HCEC 1CT (cell line): ENCODE results near the gene ZKSCAN4.

Experiments
- DNase-seq: peaks from one replicate; pipeline ENCODE4 v3.0.0-alpha.2; 2017

ZKSCAN4 gene

GRCh38 chr6:28252009-28252975, at the start of gene ZKSCAN4:
Gene ZKSCAN4 (minus strand): TSS chr6:28252269. CDS start chr6:28251980, 289 bp downstream.
- DNase-seq: peak; percentile 89

- no peak for DNase-seq
Measured at GRCh38 chr6:28296520-28297060, 44.5 kb upstream of the ZKSCAN4 start.

GRCh38 chr6:28295326-28295725, 43.3 kb upstream of the ZKSCAN4 start:
- no peak for DNase-seq

GRCh38 chr6:28291573-28291972, 39.5 kb upstream of the ZKSCAN4 start:
- no peak for DNase-seq

- DNase-seq: no peak
Measured at GRCh38 chr6:28282926-28283325, 30.9 kb upstream of the ZKSCAN4 start.

- peak; percentile 79 for DNase-seq
Measured at GRCh38 chr6:28281288-28282064, 29.4 kb upstream of the ZKSCAN4 start, which contains the start of gene PGBD1. Gene PGBD1 (plus strand): TSS chr6:28281572. CDS start chr6:28283814, 2,242 bp downstream.

GRCh38 chr6:28280595-28281287, 28.7 kb upstream of the ZKSCAN4 start:
- DNase-seq: no peak

GRCh38 chr6:28277746-28278145, 25.7 kb upstream of the ZKSCAN4 start:
- no peak for DNase-seq

GRCh38 chr6:28274888-28275287, 22.8 kb upstream of the ZKSCAN4 start:
- DNase-seq: no peak

GRCh38 chr6:28269492-28269891, 17.4 kb upstream of the ZKSCAN4 start:
- DNase-seq: peak; percentile 94

- no peak for DNase-seq
Measured at GRCh38 chr6:28267695-28268059, 15.6 kb upstream of the ZKSCAN4 start.

- peak; percentile 76 for DNase-seq
Measured at GRCh38 chr6:28266962-28267694, 15.1 kb upstream of the ZKSCAN4 start, which contains the start of gene ZSCAN26. Gene ZSCAN26 (plus strand): TSS chr6:28267143. CDS start chr6:28271920, 4,777 bp downstream.

- DNase-seq: no peak
Measured at GRCh38 chr6:28266563-28266961, 14.5 kb upstream of the ZKSCAN4 start.

- DNase-seq: no peak
Measured at GRCh38 chr6:28264834-28265401, 12.8 kb upstream of the ZKSCAN4 start.

GRCh38 chr6:28263922-28264321, 11.9 kb upstream of the ZKSCAN4 start:
- DNase-seq: no peak

GRCh38 chr6:28258877-28259777, 7.1 kb upstream of the ZKSCAN4 start, which contains the start of gene NKAPL:
Gene NKAPL (plus strand): TSS chr6:28259297. CDS start chr6:28259372, 75 bp downstream.
- DNase-seq: no peak

GRCh38 chr6:28257042-28257441, 5.0 kb upstream of the ZKSCAN4 start:
- no peak for DNase-seq

GRCh38 chr6:28254121-28254519, 2.1 kb upstream of the ZKSCAN4 start:
- no peak for DNase-seq

GRCh38 chr6:28251661-28252008, 434 bp downstream of the ZKSCAN4 start:
- DNase-seq: no peak

GRCh38 chr6:28250747-28251146, 1.3 kb downstream of the ZKSCAN4 start:
- no peak for DNase-seq
